ENCODE results near the gene SLAMF6.

GRCh38 chr1:160565564-160565963 is 42.5 kb upstream of the SLAMF6 start:
- TF ChIP-seq CTCF (IDR thresholded peaks at IDR 0.05; ENCODE audit: insufficient read depth, low read length, poor library complexity, severe bottlenecking) (no peak), EZH2phosphoT487 (conservative IDR thresholded peaks at IDR 0.05; ENCODE audit: low read length) (no peak)
